ENCODE measurements around the gene GTPBP10.
"Not testable (repeated sequence)": the region's sequence is repeated elsewhere in the genome, so short reads cannot be mapped to it uniquely, and the experiment has no call there.

DNA sequence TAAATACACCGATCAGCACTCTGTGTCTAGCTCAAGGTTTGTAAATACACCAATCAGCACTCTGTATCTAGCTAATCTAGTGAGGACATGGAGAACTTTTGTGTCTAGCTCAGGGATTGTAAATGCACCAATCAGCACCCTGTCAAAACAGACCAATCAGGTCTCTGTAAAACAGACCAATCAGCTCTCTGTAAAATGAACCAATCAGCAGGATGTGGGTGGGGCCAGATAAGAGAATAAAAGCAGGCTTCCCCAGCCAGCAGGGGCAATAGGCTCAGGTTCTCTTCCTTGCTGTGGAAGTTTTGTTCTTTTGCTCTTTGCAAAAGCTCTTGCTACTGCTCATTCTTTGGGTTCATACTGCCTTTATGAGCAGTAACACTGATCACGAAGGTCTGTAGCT is 11.6 kb upstream of the GTPBP10 start:
- not testable (repeated sequence) for TF ChIP-seq EZH2 (IDR thresholded peaks at IDR 0.05; ENCODE audit: borderline replicate concordance, low read depth, low read length, severe bottlenecking)
- TF ChIP-seq, protein P1, sequence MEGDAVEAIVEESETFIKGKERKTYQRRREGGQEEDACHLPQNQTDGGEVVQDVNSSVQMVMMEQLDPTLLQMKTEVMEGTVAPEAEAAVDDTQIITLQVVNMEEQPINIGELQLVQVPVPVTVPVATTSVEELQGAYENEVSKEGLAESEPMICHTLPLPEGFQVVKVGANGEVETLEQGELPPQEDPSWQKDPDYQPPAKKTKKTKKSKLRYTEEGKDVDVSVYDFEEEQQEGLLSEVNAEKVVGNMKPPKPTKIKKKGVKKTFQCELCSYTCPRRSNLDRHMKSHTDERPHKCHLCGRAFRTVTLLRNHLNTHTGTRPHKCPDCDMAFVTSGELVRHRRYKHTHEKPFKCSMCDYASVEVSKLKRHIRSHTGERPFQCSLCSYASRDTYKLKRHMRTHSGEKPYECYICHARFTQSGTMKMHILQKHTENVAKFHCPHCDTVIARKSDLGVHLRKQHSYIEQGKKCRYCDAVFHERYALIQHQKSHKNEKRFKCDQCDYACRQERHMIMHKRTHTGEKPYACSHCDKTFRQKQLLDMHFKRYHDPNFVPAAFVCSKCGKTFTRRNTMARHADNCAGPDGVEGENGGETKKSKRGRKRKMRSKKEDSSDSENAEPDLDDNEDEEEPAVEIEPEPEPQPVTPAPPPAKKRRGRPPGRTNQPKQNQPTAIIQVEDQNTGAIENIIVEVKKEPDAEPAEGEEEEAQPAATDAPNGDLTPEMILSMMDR (IDR thresholded peaks at IDR 0.05; ENCODE audit: borderline replicate concordance, extremely low read depth, low read length, poor library complexity, severe bottlenecking): not testable (repeated sequence)
